22Rv1 (cell line): ENCODE data around the gene MR1.

Source experiments
- ZFX ChIP-seq: fragments of 450-650 bp; IDR thresholded peaks from 2 replicates; pipeline ENCODE4 v1.6.1; 2017; ENCODE audit warnings: antibody characterized with exemption, borderline replicate concordance
- TF ChIP-seq, protein P1 (sequence below): fragments of 450-650 bp; IDR thresholded peaks from 2 replicates; pipeline ENCODE4 v1.5.1; 2017; ENCODE audit warnings: mild to moderate bottlenecking

DNA sequence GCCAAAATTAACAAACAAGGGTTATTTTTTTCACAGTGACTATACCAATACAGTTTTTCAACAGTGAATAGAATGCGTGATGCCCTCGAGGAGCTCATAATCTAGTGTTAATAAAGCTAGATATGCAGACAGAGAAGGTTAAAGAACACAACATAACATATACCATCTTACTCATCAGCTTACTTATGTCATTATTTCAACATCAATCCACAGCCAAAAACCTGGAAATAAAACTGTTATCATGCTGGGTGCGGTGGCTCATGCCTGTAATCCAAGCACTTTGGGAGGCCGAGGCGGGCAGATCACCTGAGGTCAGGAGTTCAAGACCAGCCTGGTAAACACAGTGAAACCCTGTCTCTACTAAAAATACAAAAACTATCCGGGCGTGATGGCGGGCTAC lies 17.2 kb upstream of the MR1 start:
- TF ChIP-seq, protein P1, sequence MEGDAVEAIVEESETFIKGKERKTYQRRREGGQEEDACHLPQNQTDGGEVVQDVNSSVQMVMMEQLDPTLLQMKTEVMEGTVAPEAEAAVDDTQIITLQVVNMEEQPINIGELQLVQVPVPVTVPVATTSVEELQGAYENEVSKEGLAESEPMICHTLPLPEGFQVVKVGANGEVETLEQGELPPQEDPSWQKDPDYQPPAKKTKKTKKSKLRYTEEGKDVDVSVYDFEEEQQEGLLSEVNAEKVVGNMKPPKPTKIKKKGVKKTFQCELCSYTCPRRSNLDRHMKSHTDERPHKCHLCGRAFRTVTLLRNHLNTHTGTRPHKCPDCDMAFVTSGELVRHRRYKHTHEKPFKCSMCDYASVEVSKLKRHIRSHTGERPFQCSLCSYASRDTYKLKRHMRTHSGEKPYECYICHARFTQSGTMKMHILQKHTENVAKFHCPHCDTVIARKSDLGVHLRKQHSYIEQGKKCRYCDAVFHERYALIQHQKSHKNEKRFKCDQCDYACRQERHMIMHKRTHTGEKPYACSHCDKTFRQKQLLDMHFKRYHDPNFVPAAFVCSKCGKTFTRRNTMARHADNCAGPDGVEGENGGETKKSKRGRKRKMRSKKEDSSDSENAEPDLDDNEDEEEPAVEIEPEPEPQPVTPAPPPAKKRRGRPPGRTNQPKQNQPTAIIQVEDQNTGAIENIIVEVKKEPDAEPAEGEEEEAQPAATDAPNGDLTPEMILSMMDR, result no peak
- no peak for TF ChIP-seq ZFX
